ENCODE results near the gene AK4. TPM values are rescaled to one million over a fixed set of nuclear protein-coding genes. Genes with fewer than 3 reads are reported as not detected.

The AK4 gene
- polyA plus RNA-seq, 3 donors: 4.3 to 9.9 (median 6.7) TPM

DNA sequence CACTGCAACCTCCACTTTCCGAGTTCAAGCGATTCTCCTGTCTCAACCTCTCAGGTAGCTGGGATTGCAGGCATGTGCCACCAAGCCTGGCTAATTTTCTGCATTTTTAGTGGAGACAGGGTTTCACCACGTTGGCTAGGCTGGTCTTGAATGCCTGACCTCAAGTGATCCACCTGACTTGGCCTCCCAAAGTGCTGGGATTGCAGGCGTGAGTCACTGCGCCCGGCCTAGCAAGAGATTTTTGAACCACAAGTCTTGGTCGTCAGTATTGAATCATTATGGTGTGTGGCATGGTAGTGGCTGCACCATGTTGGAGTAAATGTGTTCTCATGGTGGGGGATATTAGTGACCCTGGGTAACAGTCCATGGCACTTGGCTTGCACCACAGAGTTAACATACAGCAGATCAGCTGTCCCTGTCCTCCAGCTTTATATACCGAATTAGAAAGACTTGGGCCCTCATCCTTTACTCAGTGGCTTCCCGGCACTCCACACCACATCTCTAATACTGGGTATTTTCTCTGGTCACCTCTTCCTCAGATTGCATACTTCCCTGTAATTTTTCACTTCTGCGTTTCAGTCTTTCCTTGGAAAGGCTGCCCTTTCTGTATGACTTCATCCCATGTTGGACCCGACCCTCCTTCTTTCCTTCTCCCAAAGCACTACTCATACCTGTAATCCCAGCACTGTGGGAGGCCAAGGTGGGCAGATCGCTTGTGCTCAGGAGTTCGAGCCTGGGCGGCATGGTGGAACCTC is 25.1 kb downstream of the AK4 start:
- Histone ChIP-seq H3K4me2 (replicated peaks; ENCODE audit: extremely low read depth, low read length, poor library complexity, severe bottlenecking) (no peak overlapping the region), H3K36me3 (replicated peaks in 1 of 2; ENCODE audit: control insufficient read depth in 1 of 2, insufficient read depth in 2 of 2, low read length in 2 of 2) (no peaks in the 10 kb centered on the region), H3K4me3 (replicated peaks in 1 of 3; ENCODE audit: low read depth in 2 of 3, low read length in 3 of 3) (no peak overlapping the region), H4K20me1 (ENCODE audit: insufficient read depth, low read length) (no peaks in the 10 kb centered on the region), H3K27ac (ENCODE audit: low read depth in 1 of 2, low read length in 2 of 2) (no peak overlapping the region), H3K9ac (ENCODE audit: insufficient read depth, low read length, poor library complexity, severe bottlenecking) (no peak overlapping the region), H2AFZ (ENCODE audit: insufficient read depth, low read depth, low read length, poor library complexity, severe bottlenecking) (no peak overlapping the region), H3K27me3 (ENCODE audit: control insufficient read depth in 2 of 2, insufficient read depth in 2 of 2, low read length in 2 of 2) (no peaks in the 10 kb centered on the region), H3K9me3 (replicated peaks in 1 of 2; ENCODE audit: control insufficient read depth in 1 of 2, insufficient read depth in 1 of 2, low read length in 2 of 2) (no peaks in the 10 kb centered on the region), H3K79me2 (ENCODE audit: insufficient read depth, low read length) (peaks cover 54% of the 10 kb centered on the region), H3K4me1 (ENCODE audit: control insufficient read depth in 1 of 2, insufficient read depth in 2 of 2, low read length in 2 of 2) (peaks cover 53 to 69% of the 10 kb centered on the region in 2 donors)
- TF ChIP-seq, protein P1, sequence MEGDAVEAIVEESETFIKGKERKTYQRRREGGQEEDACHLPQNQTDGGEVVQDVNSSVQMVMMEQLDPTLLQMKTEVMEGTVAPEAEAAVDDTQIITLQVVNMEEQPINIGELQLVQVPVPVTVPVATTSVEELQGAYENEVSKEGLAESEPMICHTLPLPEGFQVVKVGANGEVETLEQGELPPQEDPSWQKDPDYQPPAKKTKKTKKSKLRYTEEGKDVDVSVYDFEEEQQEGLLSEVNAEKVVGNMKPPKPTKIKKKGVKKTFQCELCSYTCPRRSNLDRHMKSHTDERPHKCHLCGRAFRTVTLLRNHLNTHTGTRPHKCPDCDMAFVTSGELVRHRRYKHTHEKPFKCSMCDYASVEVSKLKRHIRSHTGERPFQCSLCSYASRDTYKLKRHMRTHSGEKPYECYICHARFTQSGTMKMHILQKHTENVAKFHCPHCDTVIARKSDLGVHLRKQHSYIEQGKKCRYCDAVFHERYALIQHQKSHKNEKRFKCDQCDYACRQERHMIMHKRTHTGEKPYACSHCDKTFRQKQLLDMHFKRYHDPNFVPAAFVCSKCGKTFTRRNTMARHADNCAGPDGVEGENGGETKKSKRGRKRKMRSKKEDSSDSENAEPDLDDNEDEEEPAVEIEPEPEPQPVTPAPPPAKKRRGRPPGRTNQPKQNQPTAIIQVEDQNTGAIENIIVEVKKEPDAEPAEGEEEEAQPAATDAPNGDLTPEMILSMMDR (IDR thresholded peaks at IDR 0.05): no peak
- peak in 2 of 3 donors; percentile 11 to 14 for DNase-seq
- Mint-ChIP-seq H3K4me1 (peaks cover 65% of the 10 kb centered on the region), H3K9me3 (no peaks in the 10 kb centered on the region), H3K27me3 (ENCODE audit: low read depth in 3 of 3) (peaks cover 0 to 4% (median 0%) of the 10 kb centered on the region in 3 donors), H3K36me3 (peaks cover 0 to 5% of the 10 kb centered on the region in 2 donors), H3K27ac (peak overlapping the region in 4 of 7 donors; percentile 16 to 86 (median 52)), H3K4me3 (no peak overlapping the region)
- intact Hi-C loops (cut with micrococcal nuclease): no loop called here
- 60% methylated on average over 14 of the region's 14 CpGs for WGBS (ENCODE audit: insufficient coverage)

DNA sequence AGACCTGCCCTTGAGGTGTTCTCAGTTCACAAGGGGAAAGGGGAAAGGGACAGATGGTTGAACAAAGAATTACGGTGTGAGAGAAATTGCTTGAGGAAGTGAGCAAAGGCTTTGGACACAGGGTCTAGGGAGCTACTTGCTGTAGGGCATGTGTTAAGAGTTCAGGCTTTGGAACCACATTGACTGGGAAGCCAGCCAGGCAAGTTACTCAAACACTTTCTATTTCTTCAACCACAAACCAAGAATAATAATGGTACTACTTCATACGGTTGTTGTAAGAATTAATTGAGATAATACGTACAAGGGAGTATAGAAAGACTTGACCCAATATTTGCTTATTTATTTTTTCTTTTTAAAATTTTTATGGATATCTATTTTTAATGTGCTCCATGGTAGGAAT is 26.6 kb downstream of the AK4 start:
- H3K9me3 ChIP-seq (replicated peaks in 1 of 2; ENCODE audit: control insufficient read depth in 1 of 2, insufficient read depth in 1 of 2, low read length in 2 of 2): no peaks in the 10 kb centered on the region
- Mint-ChIP-seq H3K27me3 (ENCODE audit: low read depth in 3 of 3) (peaks cover 0 to 4% (median 0%) of the 10 kb centered on the region in 3 donors), H3K4me1 (peaks cover 57% of the 10 kb centered on the region), H3K4me3 (peak overlapping the region in 1 of 2 donors; percentile 60), H3K27ac (peak overlapping the region in 5 of 7 donors; percentile 85 to 92 (median 87)), H3K9me3 (no peaks in the 10 kb centered on the region), H3K36me3 (peaks cover 0 to 8% of the 10 kb centered on the region in 2 donors)
- no peaks in the 10 kb centered on the region for H3K36me3 ChIP-seq (replicated peaks in 1 of 2; ENCODE audit: control insufficient read depth in 1 of 2, insufficient read depth in 2 of 2, low read length in 2 of 2)
- no peak overlapping the region for H3K4me3 ChIP-seq (replicated peaks in 1 of 3; ENCODE audit: low read depth in 2 of 3, low read length in 3 of 3)
- peak overlapping the region in 1 of 2 donors; percentile 55 for H3K27ac ChIP-seq (ENCODE audit: low read depth in 1 of 2, low read length in 2 of 2)
- DNase-seq: peak; percentile 63 to 78 (median 70)
- no peaks in the 10 kb centered on the region for H3K27me3 ChIP-seq (ENCODE audit: control insufficient read depth in 2 of 2, insufficient read depth in 2 of 2, low read length in 2 of 2)
- no peaks in the 10 kb centered on the region for H4K20me1 ChIP-seq (ENCODE audit: insufficient read depth, low read length)
- H2AFZ ChIP-seq (ENCODE audit: insufficient read depth, low read depth, low read length, poor library complexity, severe bottlenecking): no peak overlapping the region
- intact Hi-C loops (cut with micrococcal nuclease): no loop called here
- H3K4me2 ChIP-seq (replicated peaks; ENCODE audit: extremely low read depth, low read length, poor library complexity, severe bottlenecking): peak overlapping the region; percentile 26
- WGBS (ENCODE audit: insufficient coverage): 0% methylated on average over 1 of the region's 3 CpGs
- peaks cover 53 to 67% of the 10 kb centered on the region in 2 donors for H3K4me1 ChIP-seq (ENCODE audit: control insufficient read depth in 1 of 2, insufficient read depth in 2 of 2, low read length in 2 of 2)
- no peak overlapping the region for H3K9ac ChIP-seq (ENCODE audit: insufficient read depth, low read length, poor library complexity, severe bottlenecking)
- TF ChIP-seq, protein P1 (IDR thresholded peaks at IDR 0.05): no peak
- peaks cover 49% of the 10 kb centered on the region for H3K79me2 ChIP-seq (ENCODE audit: insufficient read depth, low read length)

Data from CD14-positive monocyte (primary cell).